ENCODE results near the gene GRM1.

Gene GRM1

GRCh38 chr6:146433881-146434731 is 405.2 kb downstream of the GRM1 start:
- peak overlapping the region; percentile 20 for H3K4me3 ChIP-seq (ENCODE audit: low read length)
- no peak for TF ChIP-seq CTCF (IDR thresholded peaks at IDR 0.05; ENCODE audit: insufficient read depth, low read depth, low read length, missing control alignments)
- DNase-seq (ENCODE audit: low read depth): peak; percentile 47

GRCh38 chr6:146434732-146435390 is 406.0 kb downstream of the GRM1 start:
- peak overlapping the region; percentile 20 for H3K4me3 ChIP-seq (ENCODE audit: low read length)
- DNase-seq (ENCODE audit: low read depth): no peak
- TF ChIP-seq CTCF (IDR thresholded peaks at IDR 0.05; ENCODE audit: insufficient read depth, low read depth, low read length, missing control alignments): no peak

- DNase-seq (ENCODE audit: low read depth): no peak
- no peak overlapping the region for H3K4me3 ChIP-seq (ENCODE audit: low read length)
- no peak for TF ChIP-seq CTCF (IDR thresholded peaks at IDR 0.05; ENCODE audit: insufficient read depth, low read depth, low read length, missing control alignments)
Measured at GRCh38 chr6:146441907-146442306, 413.0 kb downstream of the GRM1 start.

GRCh38 chr6:146444189-146444588 is 415.3 kb downstream of the GRM1 start:
- DNase-seq (ENCODE audit: low read depth): no peak
- TF ChIP-seq CTCF (IDR thresholded peaks at IDR 0.05; ENCODE audit: insufficient read depth, low read depth, low read length, missing control alignments): no peak
- H3K4me3 ChIP-seq (ENCODE audit: low read length): no peak overlapping the region

GRCh38 chr6:146445233-146445632 is 416.4 kb downstream of the GRM1 start:
- no peak for TF ChIP-seq CTCF (IDR thresholded peaks at IDR 0.05; ENCODE audit: insufficient read depth, low read depth, low read length, missing control alignments)
- no peak for DNase-seq (ENCODE audit: low read depth)
- H3K4me3 ChIP-seq (ENCODE audit: low read length): no peak overlapping the region

GRCh38 chr6:146456886-146457285 is 428.0 kb downstream of the GRM1 start:
- H3K4me3 ChIP-seq (ENCODE audit: low read length): no peak overlapping the region
- no peak for DNase-seq (ENCODE audit: low read depth)
- no peak for TF ChIP-seq CTCF (IDR thresholded peaks at IDR 0.05; ENCODE audit: insufficient read depth, low read depth, low read length, missing control alignments)
